Adrenal gland (tissue), 12 donors: ENCODE results near the gene ALKBH6. TPM values are rescaled to one million over a fixed set of nuclear protein-coding genes. Genes with fewer than 3 reads are reported as not detected.

Experiments used
- DNase-seq, 7 donors: peaks; one replicate each; pipeline ENCODE4 v3.0.0-alpha.2; 2019 to 2020
- H3K27ac ChIP-seq, 5 donors: fragments of 200-600 bp; sonication (generic) in 4 of 5; 1 replicate in 3 of 5; 2 replicates in 2 of 5; pipeline versions ENCODE4 v1.5.1 to v1.8.0; 2016 to 2020; ENCODE audit warnings: mild to moderate bottlenecking in 1 of 5
- H3K27me3 ChIP-seq: fragments of 200-600 bp; 2 replicates; pipeline ENCODE4 v1.8.0; 2021
- H3K36me3 ChIP-seq, 2 donors: fragments of 200-600 bp; replicated peaks in 1 of 2; 1 replicate in 1 of 2; 2 replicates in 1 of 2; pipeline versions ENCODE4 v1.5.1 to v1.8.0; 2018 to 2022
- H3K4me1 ChIP-seq, 2 donors: fragments of 200-600 bp; replicated peaks in 1 of 2; 1 replicate in 1 of 2; 2 replicates in 1 of 2; pipeline versions ENCODE4 v1.5.1 to v1.8.0; 2018 to 2021
- H3K4me3 ChIP-seq, 4 donors: fragments of 200-600 bp; sonication (generic) in 3 of 4; one replicate each; pipeline ENCODE4 v1.5.1; 2016 to 2018
- H3K9me3 ChIP-seq, 3 donors: fragments of 200-600 bp; sonication (generic) in 1 of 3; replicated peaks in 1 of 3; 1 replicate in 2 of 3; 2 replicates in 1 of 3; pipeline versions ENCODE4 v1.5.1 to v1.8.0; 2016 to 2021
- CTCF ChIP-seq, 6 experiments: fragments of 450-650 bp in 4 of 6; fragments of 200-600 bp in 2 of 6; sonication (generic) in 1 of 6; IDR thresholded peaks; 1 replicate in 5 of 6; 2 replicates in 1 of 6; pipeline versions ENCODE4 v1.5.1 to v1.8.0; 2016 to 2021; ENCODE audit warnings: antibody characterized with exemption in 6 of 6, mild to moderate bottlenecking in 2 of 6, moderate library complexity in 1 of 6
- POLR2A ChIP-seq, 2 donors: fragments of 450-650 bp; IDR thresholded peaks; one replicate each; pipeline ENCODE4 v1.6.1; 2017; ENCODE audit warnings: antibody characterized with exemption in 2 of 2, mild to moderate bottlenecking in 2 of 2, moderate library complexity in 1 of 2
- WGBS, 4 donors: extraction: QIAGEN DNeasy Blood & Tissue Kit in 2 of 4; methylation state at CpG; one replicate each; pipeline versions ENCODE4 v1.1.5 to v1.1.7; 2013 to 2017; 5-methylcytosine and 5-hydroxymethylcytosine counted together
- intact Hi-C, 2 donors: fragments of 100-400 bp; cut with DNase I; formaldehyde crosslinking; loops; one replicate each; pipeline versions ENCODE4 v1.14.1 to v1.15.0; 2022 to 2023
- polyA plus RNA-seq, 3 donors: library from polyadenylated mRNA; stranded (reverse); fragments of 200-250 nt in 2 of 3; fragments of 350-450 nt in 1 of 3; fragmentation: Illumina TruSeq in 1 of 3; extraction: RNeasy Lipid Tissue Mini Kit (QIAGEN cat#74804) in 1 of 3; gene quantifications; one replicate each; pipeline ENCODE4 v1.2.3, GENCODE V29; 2013 to 2014
- total RNA-seq, 9 donors: library from RNA; depleted of rRNA in 4 of 9; stranded (reverse); fragments of >200 nt in 4 of 9; fragments of 120-200 nt in 1 of 9; fragmentation: NEBNext Ultra II Directional in 1 of 9; extraction: Animal tissue kit (Norgen Biotek cat#: 25700) in 1 of 9; gene quantifications; one replicate each; pipeline versions ENCODE4 v1.1.0 to v1.2.4, GENCODE V29; 2013 to 2023
- donor health status: healthy with polysubstance abuse.
- donor health status: Bipolar disorder and iron deficiency.
- donor health status: DM: yes; HTN: yes; CAD: no.
- donor health status: DM: no; HTN: no; CAD: no.
- donor health status: DM: no; HTN: no; CAD: no.
- donor health status: DM: yes; HTN: yes; CAD: no.

The ALKBH6 gene
- total and polyA plus RNA-seq, 12 donors, result 16.8 to 39.8 (median 23.9) TPM

- Histone ChIP-seq H3K27me3 (no peaks in the 10 kb centered on the region), H3K4me1 (no peaks in the 10 kb centered on the region), H3K36me3 (no peaks in the 10 kb centered on the region), H3K9me3 (no peaks in the 10 kb centered on the region), H3K4me3 (no peak overlapping the region), H3K27ac (no peak overlapping the region)
- WGBS, 4 donors, result 86 to 92% (median 88%) methylated on average over 10 of the region's 10 CpGs
- no peak for TF ChIP-seq CTCF (IDR thresholded peaks at IDR 0.05)
- TF ChIP-seq POLR2A (IDR thresholded peaks at IDR 0.05), result no peak
- peak in 1 of 7 donors; percentile 85 for DNase-seq
- intact Hi-C loops, result no loop called here
These were observed 14.5 kb upstream of the ALKBH6 start for GRCh38 chr19:36028313-36029041.

GRCh38 chr19:36027696-36028095, 13.7 kb upstream of the ALKBH6 start:
- Histone ChIP-seq H3K27ac (no peak overlapping the region), H3K36me3 (no peaks in the 10 kb centered on the region), H3K4me1 (no peaks in the 10 kb centered on the region), H3K4me3 (no peak overlapping the region), H3K27me3 (no peaks in the 10 kb centered on the region), H3K9me3 (no peaks in the 10 kb centered on the region)
- no peak for DNase-seq
- intact Hi-C loops, result no loop called here
- TF ChIP-seq POLR2A (IDR thresholded peaks at IDR 0.05) (no peak), CTCF (IDR thresholded peaks at IDR 0.05) (no peak)
- WGBS, 4 donors, result 90 to 98% (median 95%) methylated on average over 6 of the region's 6 CpGs

GRCh38 chr19:36026091-36026876, 12.3 kb upstream of the ALKBH6 start:
- H3K9me3 ChIP-seq, result no peaks in the 10 kb centered on the region
- TF ChIP-seq CTCF (IDR thresholded peaks at IDR 0.05), result no peak
- no peak for TF ChIP-seq POLR2A (IDR thresholded peaks at IDR 0.05)
- no peak overlapping the region for H3K4me3 ChIP-seq
- WGBS, 4 donors, result 92 to 95% (median 94%) methylated on average over 21 to 49 of the region's 49 CpGs
- no peak overlapping the region for H3K27ac ChIP-seq
- no peak for DNase-seq
- no peaks in the 10 kb centered on the region for H3K27me3 ChIP-seq
- no peaks in the 10 kb centered on the region for H3K4me1 ChIP-seq
- intact Hi-C loops, result no loop called here
- H3K36me3 ChIP-seq, result no peaks in the 10 kb centered on the region

- Histone ChIP-seq H3K27me3 (no peaks in the 10 kb centered on the region), H3K4me3 (no peak overlapping the region), H3K4me1 (no peaks in the 10 kb centered on the region), H3K9me3 (no peaks in the 10 kb centered on the region), H3K36me3 (no peaks in the 10 kb centered on the region), H3K27ac (no peak overlapping the region)
- WGBS, 4 donors, result 67 to 89% (median 83%) methylated on average over 1 of the region's 1 CpG
- no peak for DNase-seq
- intact Hi-C loops, result no loop called here
- TF ChIP-seq POLR2A (IDR thresholded peaks at IDR 0.05) (no peak), CTCF (IDR thresholded peaks at IDR 0.05) (no peak)
These were observed 11.5 kb upstream of the ALKBH6 start for GRCh38 chr19:36025541-36025940.
